ENCODE measurements around the gene PSMG4.

DNA sequence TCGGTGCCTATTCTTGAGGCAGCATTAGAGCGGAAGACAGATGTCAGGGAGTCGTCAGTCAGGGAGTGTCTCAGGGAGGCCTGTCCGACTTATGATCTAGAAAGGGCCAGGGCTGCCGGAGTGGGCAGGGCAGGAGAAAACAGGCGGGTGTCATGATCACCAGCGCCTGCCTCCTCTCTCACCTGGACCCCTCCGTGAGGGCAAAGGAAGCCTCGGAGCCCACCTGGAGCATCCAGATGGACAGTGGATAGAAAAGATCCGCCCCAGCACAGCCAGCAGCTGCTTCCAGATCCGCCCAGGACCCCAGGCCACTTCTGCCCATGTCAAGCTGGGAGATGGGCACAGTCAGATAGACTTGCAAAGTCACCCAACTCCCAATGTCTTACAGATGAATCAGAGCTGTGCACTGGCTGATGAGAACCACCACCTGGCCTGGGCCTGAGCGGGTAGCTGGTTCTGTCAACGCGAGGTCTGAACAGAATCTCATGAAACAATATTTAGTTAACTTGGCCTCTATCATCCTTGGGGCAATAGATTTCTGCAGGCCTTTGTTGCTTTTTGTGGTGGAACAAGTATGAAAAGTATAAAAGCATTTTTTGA, 22.2 kb downstream of the PSMG4 start:
- TF ChIP-seq CTCF (IDR thresholded peaks at IDR 0.05) (no peak), POLR2AphosphoS5 (IDR thresholded peaks at IDR 0.05) (no peak)

All from stomach (tissue), 4 donors.